GM18502 (cell line): Measurements from ENCODE around the gene PRKAG2.
"Not testable (repeated sequence)": the region's sequence is repeated elsewhere in the genome, so short reads cannot be mapped to it uniquely, and the experiment has no call there.

Experiments
- ATAC-seq: cut with Tn5 transposase; IDR thresholded peaks from one replicate; pipeline ENCODE4 v1.9.1; 2021; ENCODE audit warnings: mild to moderate bottlenecking; ENCODE audit not compliant: unreplicated experiment, poor library complexity

Gene PRKAG2

GRCh38 chr7:151590850-151591771 is 285.8 kb downstream of the PRKAG2 start:
- no peak for ATAC-seq

GRCh38 chr7:151590071-151590849 is 286.7 kb downstream of the PRKAG2 start:
- no peak for ATAC-seq

- ATAC-seq, result no peak
These were observed 287.9 kb downstream of the PRKAG2 start for GRCh38 chr7:151588982-151589381.

- ATAC-seq, result no peak
These were observed 290.2 kb downstream of the PRKAG2 start for GRCh38 chr7:151586531-151587260.

- ATAC-seq, result no peak
These were observed 291.0 kb downstream of the PRKAG2 start for GRCh38 chr7:151585744-151586393.

GRCh38 chr7:151581741-151582140 is 295.2 kb downstream of the PRKAG2 start:
- ATAC-seq, result no peak

GRCh38 chr7:151579644-151580043 is 297.3 kb downstream of the PRKAG2 start:
- no peak for ATAC-seq

GRCh38 chr7:151575410-151575809 is 301.5 kb downstream of the PRKAG2 start:
- ATAC-seq, result no peak

GRCh38 chr7:151573046-151573445 is 303.9 kb downstream of the PRKAG2 start:
- ATAC-seq, result not testable (repeated sequence)

- ATAC-seq, result no peak
These were observed 304.8 kb downstream of the PRKAG2 start for GRCh38 chr7:151572136-151572535.

- ATAC-seq, result no peak
These were observed 305.4 kb downstream of the PRKAG2 start for GRCh38 chr7:151571471-151571870.

- ATAC-seq, result no peak
These were observed 306.5 kb downstream of the PRKAG2 start for GRCh38 chr7:151570366-151570915.

GRCh38 chr7:151568956-151569940 is 307.7 kb downstream of the PRKAG2 start:
- no peak for ATAC-seq

GRCh38 chr7:151566897-151567320 is 310.0 kb downstream of the PRKAG2 start:
- ATAC-seq, result no peak

GRCh38 chr7:151565541-151565940 is 311.4 kb downstream of the PRKAG2 start:
- no peak for ATAC-seq

- ATAC-seq, result no peak
These were observed 316.7 kb downstream of the PRKAG2 start for GRCh38 chr7:151560243-151560642.

GRCh38 chr7:151559557-151560183 is 317.2 kb downstream of the PRKAG2 start:
- no peak for ATAC-seq

GRCh38 chr7:151558575-151558974 is 318.3 kb downstream of the PRKAG2 start:
- no peak for ATAC-seq
